GM18498 (cell line): ENCODE measurements around the gene SPRR5.

Source experiments
- ATAC-seq: cut with Tn5 transposase; IDR thresholded peaks from one replicate; pipeline ENCODE4 v1.9.1; 2021; ENCODE audit warnings: mild to moderate bottlenecking, moderate library complexity; ENCODE audit not compliant: unreplicated experiment

SPRR5 gene

DNA sequence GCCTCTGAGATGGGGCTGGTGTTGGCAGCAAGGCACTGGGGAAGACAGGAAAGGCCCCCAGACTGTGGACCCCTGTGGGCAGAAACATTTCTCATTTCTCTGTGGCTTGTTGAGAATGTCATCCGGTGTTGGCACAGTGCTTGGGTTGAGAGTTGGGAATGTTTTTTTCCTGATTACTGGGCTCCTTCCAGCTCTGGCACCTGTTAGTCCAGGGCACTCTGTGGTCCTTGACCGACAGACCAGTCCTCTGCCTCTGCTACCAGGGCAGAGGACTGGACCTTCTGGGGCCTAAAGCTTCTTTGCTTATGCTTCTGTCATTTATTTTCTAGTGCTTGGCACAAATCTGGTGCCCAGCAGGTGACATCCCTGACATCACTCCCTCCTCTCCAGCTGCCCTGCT, 4.8 kb upstream of the SPRR5 start:
- ATAC-seq = no peak

DNA sequence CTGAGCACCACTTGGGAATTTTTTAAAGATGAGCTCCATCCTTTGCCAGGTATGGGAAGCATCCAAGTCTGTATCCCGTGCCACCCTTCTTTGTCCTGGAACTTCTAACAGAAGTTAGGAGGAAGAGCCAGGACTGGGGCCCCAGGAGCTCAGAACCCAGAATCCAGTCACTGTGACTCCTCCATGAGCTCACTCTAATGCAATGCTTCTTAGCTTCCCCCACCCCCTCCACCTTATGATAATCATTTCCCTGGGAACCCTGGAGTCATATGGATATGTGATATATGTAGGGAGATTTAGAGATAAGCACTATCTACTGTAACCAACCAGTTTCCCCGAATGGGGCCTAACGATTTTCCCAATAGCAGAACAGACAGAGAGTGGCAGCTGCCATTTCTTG, 758 bp upstream of the SPRR5 start:
- no peak for ATAC-seq

DNA sequence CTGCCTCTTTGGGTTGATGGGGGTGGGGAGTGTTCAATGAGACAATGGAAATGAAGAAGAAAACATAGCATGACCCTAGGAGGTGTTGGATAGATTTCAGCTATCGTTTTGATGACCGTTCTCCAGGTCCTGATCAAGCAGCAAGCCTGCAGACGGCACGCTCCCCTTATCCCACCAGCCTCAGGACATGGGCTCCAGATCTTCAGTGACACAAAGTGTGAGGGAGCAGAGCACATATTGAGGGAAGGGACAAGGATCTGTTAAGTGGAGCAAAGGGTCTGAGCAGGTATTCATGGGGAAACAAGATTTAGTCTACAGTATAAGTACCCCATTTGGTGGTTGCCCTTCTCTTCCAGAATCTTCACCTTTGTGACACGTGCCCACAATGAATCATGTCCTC, 4.7 kb downstream of the SPRR5 start:
- no peak for ATAC-seq

DNA sequence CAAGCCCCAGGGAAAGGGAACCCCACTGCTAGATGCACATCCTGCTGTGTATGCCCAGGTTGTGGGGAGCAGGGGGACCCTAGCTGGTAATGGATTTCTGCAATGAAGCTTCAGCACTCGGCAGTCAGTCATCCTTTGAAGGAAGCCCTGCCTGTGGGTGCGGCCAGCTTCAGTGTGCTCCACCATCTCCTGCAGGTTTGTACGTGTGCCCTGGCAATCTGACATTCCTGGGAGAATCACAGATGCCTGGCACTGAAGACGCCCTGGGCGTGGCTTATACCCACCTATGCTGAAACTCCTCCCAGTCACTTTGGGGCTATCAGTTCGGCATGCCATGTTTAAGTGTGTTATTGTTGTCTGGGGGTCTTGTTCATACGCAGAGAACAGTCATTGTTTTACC, 6.8 kb downstream of the SPRR5 start:
- ATAC-seq = no peak

DNA sequence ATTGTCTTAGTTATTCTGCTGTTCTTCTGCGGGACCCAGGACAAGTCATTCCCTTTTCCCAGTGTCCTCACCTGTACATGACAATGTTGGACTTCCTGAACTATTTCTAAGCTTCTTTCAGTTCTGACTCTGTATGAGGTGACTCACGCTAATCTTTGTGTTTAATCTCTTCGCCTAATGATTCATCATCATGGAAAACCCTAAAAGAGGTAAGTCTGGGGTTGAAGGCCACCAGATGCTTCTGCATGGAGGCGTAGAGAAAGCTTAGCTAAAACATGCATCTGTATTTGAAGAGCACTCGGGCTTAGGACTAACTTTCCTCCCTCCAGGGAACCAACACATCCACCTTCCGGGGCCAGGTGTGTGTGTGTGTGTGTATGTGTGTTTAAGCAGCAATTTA, 7.4 kb downstream of the SPRR5 start:
- ATAC-seq = no peak

DNA sequence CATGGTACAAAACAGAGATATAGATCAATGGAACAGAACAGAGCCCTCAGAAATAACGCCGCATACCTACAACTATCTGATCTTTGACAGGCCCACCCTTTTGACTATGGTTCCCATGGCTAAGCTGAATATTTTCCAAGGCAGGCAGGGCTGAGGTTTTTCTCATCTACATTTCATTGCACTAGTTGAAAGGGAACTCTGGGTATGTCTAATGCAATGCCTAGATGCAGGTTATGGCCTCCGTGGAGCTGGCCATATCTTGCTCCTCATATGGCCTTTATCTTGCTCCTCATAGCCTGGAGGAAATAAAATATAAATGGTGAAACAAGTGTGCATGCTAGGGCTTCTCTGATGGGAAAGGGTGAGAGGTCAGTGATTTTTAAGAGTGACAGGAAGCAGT, 10.6 kb downstream of the SPRR5 start:
- ATAC-seq = no peak

DNA sequence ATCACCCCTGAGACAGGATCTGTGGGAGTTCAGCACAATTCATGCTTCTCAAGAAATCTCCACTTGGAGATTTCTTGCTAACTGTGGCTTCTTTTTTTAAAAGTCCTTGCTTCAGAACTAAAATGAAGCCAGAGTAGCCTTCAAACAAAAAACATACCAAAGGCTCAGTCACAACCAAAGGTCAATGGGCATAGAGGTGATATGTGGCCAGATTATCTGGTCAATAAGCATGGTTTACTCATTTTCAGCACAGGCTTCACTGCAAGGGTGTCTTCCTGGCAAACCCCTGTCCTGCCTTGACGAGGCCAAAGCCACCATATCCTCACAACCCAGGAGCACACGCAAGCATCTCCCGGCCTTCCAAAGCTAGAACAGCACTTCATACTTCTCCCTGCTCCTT, 12.3 kb downstream of the SPRR5 start:
- ATAC-seq = no peak

DNA sequence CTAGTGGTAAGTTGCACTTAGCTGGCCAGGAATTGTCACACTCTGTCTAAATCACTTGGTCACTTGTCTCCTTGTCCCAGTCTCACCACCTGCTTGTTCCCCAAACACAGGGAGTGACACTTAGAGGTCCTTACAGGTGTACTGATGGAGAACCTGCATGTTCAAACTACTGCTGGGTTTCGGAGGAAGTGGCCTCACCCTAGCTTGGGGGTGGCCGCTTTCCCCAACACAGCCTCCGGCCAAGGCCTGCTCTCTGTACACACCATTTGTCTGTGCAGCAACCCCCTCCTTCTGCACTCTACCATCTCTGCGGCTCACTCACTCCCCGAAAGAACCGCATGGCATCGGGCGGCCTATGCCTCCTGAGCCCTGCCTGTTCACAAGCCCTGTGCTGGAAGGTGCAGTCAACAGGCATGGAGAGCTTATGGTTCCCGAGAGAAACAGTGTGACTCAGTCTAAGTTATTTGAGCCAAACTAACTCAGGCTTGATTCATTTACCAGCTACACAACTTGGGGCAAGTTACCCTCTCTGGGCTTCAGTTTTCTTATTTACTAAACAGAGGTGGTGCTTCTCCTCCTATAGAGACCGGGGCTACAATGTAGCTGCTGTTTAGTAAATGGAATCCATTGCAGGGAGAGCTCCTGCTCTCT, 12.9 kb downstream of the SPRR5 start:
- no peak for ATAC-seq

DNA sequence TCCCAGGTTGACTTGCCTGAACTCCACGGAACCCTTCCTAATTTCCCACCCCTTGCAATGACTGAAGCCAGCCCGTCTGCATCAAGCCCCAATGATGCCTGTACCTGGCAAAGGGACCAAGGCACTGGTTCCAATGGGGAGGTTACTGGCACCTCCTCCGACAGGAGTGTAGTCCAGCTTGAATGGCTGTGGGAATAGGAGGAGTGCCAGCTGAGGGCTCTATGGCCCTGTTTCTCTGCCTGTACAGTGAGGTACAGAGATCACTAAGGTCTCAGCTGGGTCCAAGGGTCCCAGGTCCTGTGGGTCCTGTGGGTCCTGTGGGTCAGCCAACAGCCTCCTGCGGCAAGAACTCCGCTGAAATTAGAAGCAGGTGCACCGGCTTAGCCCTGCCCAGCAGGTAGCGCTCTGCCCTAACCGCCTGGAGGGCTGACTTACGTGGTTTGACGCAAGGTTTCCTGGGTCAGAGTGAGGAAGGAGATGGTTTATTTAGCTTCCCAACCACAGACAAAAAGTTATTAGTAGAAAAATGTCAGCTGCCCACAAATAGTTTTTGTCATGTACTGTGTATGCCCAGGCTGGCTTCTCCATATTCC, 13.5 kb downstream of the SPRR5 start:
- ATAC-seq = no peak

DNA sequence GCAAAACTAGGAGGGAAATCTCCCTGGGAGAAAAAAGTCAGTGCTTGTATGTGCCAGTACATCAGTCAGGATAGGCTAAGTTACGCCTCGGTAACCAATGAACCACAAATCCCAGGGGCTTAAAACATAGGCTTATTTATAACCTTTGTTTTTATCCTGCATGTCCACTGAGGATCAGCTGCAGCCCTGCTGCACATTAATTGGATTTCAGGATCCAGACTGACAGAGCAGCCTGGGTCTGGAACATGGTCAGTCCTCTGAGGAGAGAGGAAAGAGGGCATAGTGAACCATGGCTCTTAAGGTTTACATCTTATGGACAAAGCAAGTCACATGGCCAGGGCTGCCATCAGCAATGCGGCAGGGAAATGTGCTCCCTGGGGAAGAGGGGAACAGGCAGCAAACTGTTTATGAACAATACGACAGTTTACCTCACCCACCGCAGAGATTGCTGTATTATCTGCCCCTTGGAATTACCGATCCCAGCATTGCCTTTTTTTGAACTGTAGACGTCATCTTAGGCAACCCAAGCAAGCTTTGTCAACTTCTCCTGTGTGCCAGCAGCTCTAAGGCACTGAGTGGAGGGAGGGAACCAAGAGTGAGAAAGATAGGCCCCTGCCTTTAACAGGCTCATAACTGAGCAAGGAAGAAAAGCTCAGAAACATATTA, 14.4 kb downstream of the SPRR5 start:
- no peak for ATAC-seq

DNA sequence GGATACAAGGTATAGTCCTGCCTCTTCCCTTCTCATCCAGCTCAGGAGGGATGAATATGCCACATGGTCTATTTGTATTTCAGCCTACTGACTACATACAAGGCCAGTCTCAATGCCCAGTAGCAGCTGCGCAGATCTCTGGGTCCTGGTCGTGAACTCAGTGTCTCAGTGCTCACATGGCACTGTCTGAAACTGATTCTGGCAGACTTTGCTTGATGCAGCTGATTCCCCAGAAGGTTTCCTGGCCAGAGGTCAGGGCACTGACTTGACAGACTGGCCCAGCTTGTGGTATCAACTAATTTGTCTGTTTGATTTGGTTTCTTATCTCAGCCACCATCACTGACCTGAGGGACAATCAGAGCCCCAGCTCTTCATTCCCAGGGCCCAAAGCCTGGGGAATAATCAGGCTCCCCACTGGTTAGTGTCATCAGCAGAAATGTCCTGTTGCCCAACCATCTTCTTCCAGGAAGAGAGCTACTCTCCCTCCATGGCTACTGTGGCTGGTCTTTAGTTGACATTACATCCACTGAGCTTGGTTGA, 15.9 kb downstream of the SPRR5 start:
- ATAC-seq = no peak

DNA sequence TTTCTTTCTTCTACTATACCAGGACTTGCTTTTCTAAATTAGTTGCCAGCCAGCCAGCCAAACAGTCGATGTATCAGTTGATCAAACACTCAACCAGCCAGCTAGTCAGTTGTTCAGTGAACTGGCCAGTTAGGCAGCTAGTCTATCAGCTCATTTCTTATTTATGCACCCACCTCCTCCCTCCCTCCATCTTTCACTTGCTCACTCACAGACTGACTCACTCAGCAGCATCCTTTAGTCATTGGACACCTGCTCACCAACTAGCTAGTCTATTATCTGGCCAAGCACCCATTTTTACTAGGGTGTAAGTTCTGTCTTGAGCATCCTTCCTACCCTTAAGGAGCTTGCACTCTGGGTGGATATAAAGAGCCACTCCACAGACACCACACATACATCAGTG, 17.5 kb downstream of the SPRR5 start:
- no peak for ATAC-seq

DNA sequence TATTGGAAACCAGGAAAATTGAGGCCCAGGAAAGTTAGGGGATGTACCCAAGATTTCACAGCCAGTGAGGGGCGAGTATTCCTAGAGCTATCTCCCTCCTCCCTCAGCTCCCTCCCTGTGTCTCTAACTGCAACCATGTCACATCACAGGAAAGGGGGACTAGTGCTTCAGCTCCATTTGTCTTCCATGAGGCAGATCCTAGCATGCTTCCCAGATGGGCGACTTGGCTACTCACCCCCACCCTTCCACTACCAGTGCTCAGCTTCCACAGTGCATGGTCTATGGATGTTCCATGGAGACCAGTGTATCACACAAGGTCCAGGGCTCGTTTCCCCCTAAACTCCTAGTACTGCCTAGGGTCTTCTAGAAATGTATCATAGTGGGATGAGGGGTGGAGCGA, 18.8 kb downstream of the SPRR5 start:
- no peak for ATAC-seq

DNA sequence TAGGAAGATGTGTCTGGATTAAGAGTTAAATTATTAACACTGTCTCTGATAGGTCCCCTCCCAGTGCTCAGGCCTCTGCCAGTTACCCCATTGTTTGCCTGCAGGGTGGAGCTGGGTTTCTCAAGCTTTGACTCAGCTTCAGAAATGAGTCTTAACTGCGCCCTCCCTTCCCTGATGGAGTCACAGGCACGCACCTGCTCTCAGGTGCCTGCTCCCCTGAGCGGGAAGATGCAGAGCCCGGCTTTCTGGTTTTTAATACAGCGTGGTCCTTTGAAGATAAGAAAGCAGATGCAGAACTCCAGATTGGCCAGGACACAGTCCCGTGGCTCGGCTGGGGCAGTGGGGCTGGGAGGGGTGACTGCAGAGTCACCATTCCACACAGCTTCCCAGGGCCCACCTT, 20.2 kb downstream of the SPRR5 start:
- no peak for ATAC-seq

DNA sequence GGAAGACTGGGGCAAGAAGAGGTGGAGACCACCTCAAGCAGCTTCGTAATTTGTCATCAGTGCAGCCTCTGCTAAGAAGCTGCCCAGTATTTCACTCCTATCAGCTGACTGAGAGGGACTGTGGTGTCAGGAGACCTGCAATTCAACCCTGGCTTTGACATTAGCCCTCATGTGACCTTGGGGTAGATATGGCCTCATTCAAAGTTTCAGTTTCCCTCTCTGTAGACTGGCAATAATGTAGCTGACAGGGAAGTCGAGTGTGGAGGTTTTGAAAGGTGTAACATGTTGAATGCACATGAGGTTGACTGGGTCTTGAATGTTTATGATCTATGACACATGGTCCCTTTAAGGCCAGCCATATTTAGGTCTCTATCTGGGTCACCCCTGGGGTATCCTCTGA, 21.2 kb downstream of the SPRR5 start:
- ATAC-seq = peak; percentile 91

DNA sequence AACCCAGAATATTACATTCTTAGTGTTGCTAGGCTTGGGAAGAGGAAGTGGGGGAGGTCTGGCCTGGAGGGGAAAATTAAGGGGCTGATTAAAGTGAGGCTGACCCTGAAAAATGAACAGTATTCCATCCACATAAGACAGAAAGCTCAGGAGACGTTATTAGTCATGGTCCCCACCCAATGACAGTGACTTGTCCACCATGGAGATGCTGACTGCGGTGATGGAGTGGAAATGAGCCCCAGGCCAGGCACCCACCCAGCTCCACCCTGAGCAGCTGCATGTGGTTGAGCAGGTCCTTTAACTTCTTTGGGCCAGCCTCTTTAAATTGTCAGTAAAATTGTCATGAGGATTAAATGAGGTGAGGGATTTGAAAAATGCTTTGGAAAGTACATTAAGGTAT, 22.0 kb downstream of the SPRR5 start:
- ATAC-seq = no peak

DNA sequence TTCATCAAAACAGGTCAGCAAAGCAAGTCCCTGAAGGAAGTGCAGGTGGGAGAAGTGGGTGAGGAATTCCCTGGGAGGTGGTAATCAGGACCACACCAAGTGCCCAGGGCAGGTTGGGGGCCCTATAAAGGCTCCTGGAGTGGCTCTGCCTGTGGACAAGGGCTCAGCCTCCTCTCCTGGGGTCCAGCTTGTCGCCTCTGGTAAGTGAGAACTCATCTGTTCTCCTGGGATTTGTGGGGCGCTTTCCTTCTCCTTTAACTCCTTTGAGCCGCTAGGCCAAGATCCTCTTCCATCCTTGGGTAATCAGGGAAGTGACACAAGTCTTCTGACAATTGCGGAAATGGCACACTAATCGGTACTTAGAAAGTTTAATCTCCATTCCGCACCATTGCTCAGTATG, 23.5 kb downstream of the SPRR5 start, which contains the start of gene SPRR4:
SPRR4 (plus strand) TSS at position 154 of the 400 bp plus-strand sequence. CDS start 1,243 bp downstream, outside the sequence.
- ATAC-seq = no peak

DNA sequence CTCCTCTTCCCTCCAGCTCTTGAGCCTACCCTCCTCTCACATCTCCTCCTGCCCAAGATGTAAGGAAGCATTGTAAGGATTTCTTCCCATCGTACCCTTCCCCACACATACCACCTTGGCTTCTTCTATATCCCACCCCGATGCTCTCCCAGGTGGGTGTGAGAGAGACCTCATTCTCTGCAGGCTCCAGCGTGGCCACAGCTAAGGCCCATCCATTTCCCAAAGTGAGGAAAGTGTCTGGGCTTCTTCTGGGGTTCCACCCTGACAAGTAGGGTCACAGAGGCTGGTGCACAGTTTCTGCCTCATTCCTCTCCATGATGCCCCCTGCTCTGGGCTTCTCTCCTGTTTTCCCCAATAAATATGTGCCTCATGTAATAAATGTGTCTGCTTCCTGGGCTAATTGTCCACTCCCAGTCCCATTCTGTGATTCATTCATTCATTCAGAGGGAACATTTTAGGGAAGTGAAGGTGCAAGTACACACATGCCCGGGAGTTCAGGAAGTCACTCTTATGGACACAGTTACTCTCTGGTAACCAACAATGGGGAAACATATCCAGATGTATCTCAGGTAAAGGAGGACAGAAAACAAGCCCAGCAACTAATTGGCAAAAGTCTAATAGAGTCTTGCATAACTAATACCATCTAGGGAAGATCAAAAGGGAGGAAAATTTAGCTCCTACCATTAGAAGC, 25.3 kb downstream of the SPRR5 start:
- ATAC-seq = no peak

DNA sequence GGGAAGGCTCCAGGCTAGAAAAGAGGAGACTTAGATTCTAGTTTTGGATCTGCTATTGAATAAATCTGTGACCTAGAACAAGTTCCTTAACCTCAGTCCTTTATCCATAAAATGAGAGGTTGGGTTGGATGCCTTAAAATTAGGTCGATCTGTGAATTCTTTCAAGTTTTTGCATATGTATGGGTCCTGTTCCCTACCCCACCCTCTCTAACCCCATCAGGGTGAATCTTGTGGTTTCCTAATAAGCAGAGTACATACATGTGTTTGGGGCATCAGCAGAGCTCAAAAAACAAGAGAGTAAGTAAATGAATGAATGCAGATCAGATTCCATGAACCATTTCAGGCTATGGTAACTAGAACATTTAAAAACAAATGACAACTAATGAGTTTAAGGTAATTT, 29.7 kb downstream of the SPRR5 start:
- ATAC-seq = no peak

DNA sequence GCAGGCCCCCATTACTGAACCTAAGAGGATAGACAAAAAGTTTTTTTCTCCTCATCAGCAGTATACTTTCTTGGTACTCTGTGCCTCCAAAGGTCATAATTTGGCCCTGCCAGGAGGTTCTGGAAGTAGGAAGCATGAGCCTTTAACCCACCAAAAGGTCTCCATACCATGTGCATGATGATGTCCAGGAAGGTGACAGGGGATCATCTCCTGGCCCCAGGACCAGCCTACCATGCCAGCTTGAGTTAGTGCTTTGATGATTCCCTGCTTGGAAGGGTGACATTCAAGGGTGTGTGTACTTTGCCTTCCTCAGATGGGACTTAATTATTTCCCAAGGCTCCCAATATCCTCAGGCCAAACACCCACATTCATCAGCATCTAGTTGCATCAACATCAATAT, 30.6 kb downstream of the SPRR5 start:
- no peak for ATAC-seq

DNA sequence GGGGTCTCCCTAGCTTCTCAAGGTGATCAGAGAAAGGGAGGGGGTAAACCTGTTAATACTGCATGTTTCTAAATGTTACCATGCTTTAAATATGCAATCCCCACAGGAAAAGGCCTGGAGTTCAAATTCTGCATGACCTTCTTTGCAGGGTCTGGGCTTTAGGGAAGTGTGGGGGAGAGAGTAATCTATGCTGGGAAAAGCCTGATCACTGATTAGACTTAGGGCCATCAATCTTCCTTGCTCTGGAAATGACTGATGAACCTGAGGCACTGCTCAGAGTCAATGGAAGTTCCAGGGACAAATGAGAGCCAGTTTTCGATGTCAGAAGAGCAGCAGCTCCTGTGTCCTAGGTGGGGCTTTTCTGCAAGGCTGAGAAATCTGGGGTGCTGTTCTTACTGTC, 33.7 kb downstream of the SPRR5 start:
- ATAC-seq = no peak
